Activated CD8-positive, alpha-beta memory T cell treated with anti-CD3 and anti-CD28 coated beads, Interleukin-2, amount 50 U/mL, for 24 hours (primary cell): ENCODE data around the gene BCLAF1.
A peak's percentile ranks its signal among the peaks of the same experiment; 100 is the strongest.
"Not testable (repeated sequence)": the region's sequence is repeated elsewhere in the genome, so short reads cannot be mapped to it uniquely, and the experiment has no call there.

Experiments used
- DNase-seq: peaks from one replicate; pipeline ENCODE4 v3.0.0-alpha.2; 2020; ENCODE audit errors: extremely low read depth

The BCLAF1 gene

DNA sequence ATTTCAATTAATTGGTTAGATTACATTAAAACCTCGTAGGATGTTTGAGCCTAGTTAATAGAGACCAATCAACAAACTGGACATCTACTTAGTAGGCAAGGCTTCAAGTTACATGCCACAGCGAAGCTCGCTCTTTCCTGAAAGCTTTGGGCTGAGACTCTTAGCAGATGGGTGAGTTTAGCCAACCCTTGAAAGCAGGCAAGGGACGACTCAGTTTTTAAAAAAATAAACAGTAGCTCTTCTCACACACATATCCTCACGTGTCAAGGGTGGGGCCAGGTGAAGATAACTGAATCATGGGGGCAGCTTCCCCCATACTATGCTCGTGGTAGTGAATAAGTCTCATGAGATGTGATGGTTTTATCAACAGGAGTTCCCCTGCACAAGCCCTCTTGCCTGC is 40.3 kb downstream of the BCLAF1 start:
- no peak for DNase-seq

GRCh38 chr6:136244061-136244616 is 45.5 kb downstream of the BCLAF1 start:
- no peak for DNase-seq

GRCh38 chr6:136236466-136237293 is 53.0 kb downstream of the BCLAF1 start:
- DNase-seq = no peak

DNA sequence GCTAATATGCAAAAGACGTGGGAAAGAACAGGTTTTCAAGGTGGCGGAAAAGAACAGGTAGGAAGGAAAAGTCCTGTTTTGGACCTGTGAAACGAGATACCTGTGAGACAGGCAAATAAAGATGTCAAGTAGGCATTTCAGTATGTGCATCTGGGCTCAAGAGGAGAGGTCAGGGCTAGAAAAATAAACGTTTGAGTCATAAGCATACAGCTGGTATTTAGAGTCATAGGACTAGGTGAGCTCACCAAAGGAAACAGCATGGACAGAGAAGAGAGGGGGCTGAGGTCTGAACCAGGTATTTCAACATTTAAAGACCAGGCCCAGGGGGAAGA is 54.4 kb downstream of the BCLAF1 start:
- DNase-seq = no peak

- DNase-seq = no peak
Observed at GRCh38 chr6:136232701-136233100, 56.9 kb downstream of the BCLAF1 start.

GRCh38 chr6:136230219-136230853 is 59.3 kb downstream of the BCLAF1 start:
- no peak for DNase-seq

DNA sequence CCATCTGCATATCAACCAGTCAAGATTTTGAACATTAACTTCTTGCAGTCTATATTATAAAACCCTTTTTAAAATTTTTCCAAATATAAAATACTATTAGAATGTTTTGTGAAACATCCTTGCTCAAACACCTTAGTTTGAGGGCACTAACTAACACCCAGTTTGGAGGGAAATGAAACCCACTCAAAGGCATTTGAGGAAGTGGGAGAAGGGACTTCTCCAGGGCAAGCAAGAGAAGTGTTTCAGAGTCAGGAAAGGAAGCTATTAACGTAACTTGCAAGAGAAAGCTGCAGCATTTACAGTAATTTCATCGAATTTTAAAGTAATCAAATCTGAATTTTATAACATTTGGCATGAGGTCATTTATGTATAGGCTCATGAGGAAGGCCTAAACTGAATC is 60.8 kb downstream of the BCLAF1 start:
- no peak for DNase-seq

DNA sequence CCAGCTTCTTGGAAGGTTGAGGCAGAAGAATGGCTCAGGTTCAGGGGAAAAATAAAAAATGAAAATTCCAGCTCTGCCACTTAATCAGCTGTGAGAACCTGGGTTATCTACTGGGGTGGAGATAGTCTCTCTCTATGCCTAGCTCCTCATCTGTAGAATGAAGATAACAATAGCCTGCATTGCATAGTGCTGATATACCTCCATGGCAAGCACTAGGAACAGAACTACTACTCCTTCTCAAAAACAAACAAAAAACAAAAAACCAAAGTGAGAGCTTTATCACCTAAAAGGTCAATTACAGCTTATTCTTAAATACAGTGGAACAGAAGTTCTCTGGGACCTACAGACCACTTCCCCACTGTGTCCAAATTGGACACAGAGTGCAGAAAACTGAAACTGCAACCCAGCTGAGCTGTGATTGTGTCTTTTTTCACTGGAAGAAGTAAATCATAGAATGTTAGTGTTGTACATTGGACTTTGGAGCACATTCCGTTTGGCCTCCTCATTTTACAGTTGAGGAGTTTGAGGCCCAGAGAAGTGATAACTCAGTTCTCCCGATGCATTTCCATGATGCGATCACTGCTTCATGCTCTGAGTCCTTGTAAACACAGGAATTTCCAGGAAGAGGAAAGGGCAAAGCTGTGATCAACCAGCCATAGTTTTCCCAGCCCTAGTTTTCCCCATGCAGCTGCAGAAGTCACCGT is 62.8 kb downstream of the BCLAF1 start:
- no peak for DNase-seq

- DNase-seq = peak; percentile 14
Observed at GRCh38 chr6:136226027-136226673, 63.5 kb downstream of the BCLAF1 start.

GRCh38 chr6:136225496-136225895 is 64.2 kb downstream of the BCLAF1 start:
- DNase-seq = peak; percentile 8

GRCh38 chr6:136224974-136225373 is 64.7 kb downstream of the BCLAF1 start:
- DNase-seq = not testable (repeated sequence)

- DNase-seq = no peak
Observed at GRCh38 chr6:136216503-136217401, 72.9 kb downstream of the BCLAF1 start.

DNA sequence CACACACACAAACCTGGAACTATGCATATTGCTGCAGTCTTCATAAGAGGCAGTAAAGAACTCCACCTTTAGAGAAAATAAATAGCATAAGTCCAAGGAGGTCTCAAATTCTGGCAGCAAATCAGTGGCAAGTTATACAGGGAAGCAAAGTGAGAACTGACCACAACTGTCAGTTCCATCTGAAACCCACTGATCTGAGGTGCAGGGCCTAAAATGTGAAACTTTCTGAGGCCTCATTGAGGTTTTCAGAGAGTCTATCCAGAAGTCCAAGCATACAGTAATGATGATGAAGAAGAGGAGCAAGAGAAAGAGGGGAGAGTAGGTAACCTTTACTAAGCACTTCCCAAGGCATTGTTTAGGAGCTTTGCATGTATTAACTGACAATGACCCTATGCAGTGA is 75.8 kb downstream of the BCLAF1 start:
- DNase-seq = no peak

DNA sequence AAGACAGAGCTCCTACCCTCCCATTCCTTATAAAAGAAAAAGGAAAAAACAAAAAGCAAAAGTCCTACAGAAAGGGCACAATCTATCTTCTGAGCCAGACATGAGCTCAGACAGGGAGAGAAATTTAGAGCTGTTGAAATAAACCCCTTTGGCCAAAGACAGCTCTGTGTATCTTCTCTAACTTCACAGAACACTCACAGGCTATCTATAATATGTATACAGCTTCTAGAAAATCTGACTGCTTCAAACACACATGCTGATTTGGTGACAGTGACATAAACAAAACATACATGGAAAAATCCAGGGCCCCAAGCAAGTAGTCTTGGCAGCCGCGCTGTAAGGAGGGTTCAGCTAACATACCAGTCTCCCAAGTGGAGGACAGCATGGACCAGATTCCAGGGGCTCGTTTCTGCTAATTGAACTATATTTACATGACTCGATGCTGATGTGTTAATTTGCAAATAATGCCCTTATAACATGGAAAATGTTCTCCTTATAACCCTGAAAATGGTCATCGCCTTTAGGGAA is 76.6 kb downstream of the BCLAF1 start:
- no peak for DNase-seq

GRCh38 chr6:136212608-136213007 is 77.0 kb downstream of the BCLAF1 start:
- no peak for DNase-seq

DNA sequence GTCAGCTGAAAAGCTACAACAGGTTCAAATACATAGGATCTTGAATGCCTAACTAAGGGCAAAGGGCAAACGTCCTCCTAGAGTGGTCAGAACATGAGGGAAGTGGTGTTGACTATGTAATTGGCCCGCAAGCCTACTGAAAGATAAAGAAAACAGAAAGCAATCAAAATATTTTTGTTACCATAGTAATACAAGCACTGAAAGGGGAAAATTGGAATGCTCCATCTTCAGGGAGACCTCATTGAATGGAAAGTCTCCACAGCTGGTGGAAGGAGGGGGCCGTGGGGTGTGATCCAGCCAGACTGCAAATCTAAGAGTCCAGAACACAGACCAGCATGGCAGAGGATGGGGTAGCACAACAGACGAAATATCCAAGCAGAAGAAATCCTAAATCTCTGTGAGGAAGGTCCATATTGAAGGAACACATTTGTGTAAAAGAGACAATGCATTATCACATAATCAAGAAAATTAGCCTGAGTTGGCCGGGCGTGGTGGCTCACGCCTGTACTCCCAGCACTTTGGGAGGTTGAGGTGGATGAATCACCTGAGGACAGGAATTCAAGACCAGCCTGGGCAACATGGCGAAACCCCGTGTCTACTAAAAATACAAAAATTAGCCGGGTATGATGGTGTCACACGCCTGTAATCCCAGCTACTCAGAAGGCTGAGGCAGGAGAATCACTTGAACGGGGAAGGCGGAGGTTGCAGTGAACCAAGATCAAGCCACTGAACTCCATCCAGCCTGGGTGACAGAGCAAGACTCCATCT is 79.1 kb downstream of the BCLAF1 start:
- no peak for DNase-seq

- no peak for DNase-seq
Observed at GRCh38 chr6:136209496-136209895, 80.2 kb downstream of the BCLAF1 start.

- DNase-seq = no peak
Observed at GRCh38 chr6:136208783-136209182, 80.9 kb downstream of the BCLAF1 start.
